Epithelial cell of proximal tubule (primary cell): ENCODE data around the gene GIMAP5. TPM values are rescaled to one million over a fixed set of nuclear protein-coding genes. Genes with fewer than 3 reads are reported as not detected.

Source experiments
- DNase-seq: peaks from one replicate; pipeline ENCODE4 v3.0.0-alpha.2; 2011; ENCODE audit warnings: low read depth
- H3K4me3 ChIP-seq: 2 replicates; pipeline ENCODE4 v1.5.1; 2011; ENCODE audit warnings: low read depth, mild to moderate bottlenecking, low read length
- total RNA-seq: library from RNA; depleted of rRNA; stranded (reverse); fragments of >200 nt; gene quantifications from 2 replicates; pipeline ENCODE4 v1.2.3, GENCODE V29; 2015
- TF ChIP-seq, protein P1 (sequence below): conservative IDR thresholded peaks from 2 replicates; pipeline ENCODE4 v1.5.1; 2012; ENCODE audit warnings: low read depth, mild to moderate bottlenecking, low read length

Gene GIMAP5
- total RNA-seq, 1 donor from 2014 or later = not detected

DNA sequence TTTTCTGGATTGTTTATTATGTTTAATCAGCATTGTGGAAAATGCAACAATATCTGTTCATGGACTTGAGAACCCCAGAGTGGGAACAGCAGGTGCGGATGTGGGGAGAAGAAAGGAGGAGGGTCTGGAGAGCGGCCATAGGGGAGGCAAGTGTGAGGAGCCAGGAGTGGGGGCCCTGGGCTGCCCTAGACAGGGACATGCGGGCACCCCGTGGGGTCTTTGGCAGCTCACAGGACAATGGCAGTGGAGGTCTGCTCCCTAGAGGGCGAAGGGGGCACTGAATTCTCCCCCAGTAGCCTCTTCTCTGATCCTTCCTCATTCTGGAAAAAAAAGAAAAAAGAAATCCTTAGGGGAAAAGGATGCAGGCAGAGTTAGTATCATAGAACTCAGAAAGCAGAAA, 54.1 kb downstream of the GIMAP5 start:
- no peak for DNase-seq
- H3K4me3 ChIP-seq = no peak overlapping the region
- TF ChIP-seq, protein P1, sequence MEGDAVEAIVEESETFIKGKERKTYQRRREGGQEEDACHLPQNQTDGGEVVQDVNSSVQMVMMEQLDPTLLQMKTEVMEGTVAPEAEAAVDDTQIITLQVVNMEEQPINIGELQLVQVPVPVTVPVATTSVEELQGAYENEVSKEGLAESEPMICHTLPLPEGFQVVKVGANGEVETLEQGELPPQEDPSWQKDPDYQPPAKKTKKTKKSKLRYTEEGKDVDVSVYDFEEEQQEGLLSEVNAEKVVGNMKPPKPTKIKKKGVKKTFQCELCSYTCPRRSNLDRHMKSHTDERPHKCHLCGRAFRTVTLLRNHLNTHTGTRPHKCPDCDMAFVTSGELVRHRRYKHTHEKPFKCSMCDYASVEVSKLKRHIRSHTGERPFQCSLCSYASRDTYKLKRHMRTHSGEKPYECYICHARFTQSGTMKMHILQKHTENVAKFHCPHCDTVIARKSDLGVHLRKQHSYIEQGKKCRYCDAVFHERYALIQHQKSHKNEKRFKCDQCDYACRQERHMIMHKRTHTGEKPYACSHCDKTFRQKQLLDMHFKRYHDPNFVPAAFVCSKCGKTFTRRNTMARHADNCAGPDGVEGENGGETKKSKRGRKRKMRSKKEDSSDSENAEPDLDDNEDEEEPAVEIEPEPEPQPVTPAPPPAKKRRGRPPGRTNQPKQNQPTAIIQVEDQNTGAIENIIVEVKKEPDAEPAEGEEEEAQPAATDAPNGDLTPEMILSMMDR = no peak

DNA sequence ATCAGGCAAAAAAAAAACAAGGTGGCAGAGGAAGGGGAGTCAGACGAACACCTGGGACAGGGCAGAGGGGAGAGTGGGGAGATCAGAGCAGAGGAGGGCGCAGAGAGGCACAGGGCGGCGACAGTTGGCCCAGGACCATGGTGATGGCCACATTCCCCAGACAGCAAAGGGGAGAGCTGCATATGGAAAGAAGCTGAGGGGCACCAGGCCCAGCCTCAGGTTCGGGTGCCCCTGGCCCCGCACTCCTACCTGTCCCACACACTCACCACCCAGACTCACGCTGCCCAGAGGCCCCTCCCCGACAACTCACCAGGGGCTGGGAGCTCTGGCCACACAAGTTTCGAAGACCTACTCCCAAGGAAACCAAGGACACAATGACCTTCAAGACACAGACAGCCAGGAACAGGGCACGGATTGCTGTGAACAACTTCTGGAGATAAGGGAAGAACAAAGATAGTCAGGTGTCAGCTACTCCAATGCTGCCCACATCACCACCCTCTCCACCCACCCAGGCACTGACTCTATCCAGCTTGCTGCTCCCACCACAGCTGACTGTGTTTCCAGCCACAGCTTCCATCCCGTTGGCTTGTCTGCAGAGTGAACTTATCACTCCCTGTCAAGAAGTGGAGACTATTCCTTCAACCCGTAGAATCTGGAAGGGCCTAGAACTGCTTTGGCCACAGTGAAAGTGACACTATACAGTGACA, 54.7 kb downstream of the GIMAP5 start:
- TF ChIP-seq, protein P1 = no peak
- no peak overlapping the region for H3K4me3 ChIP-seq
- DNase-seq = no peak

Other genes starting within 250 kb of the GIMAP5 start
- not detected in 2 replicates for gene GIMAP7, start 222.5 kb upstream of the GIMAP5 start, total RNA-seq
- not detected in 2 replicates for gene GIMAP4, start 170.0 kb upstream of the GIMAP5 start, total RNA-seq
- not detected in 2 replicates for gene GIMAP6, start 105.0 kb upstream of the GIMAP5 start, total RNA-seq
- 0.07 TPM in 1 of 2 replicates, not detected in the other for gene GIMAP2, start 51.7 kb upstream of the GIMAP5 start, total RNA-seq
- not detected in 2 replicates for gene GIMAP1, start 20.8 kb upstream of the GIMAP5 start, total RNA-seq
- gene TMEM176B, start 62.9 kb downstream of the GIMAP5 start, total RNA-seq = 1.7 TPM in 1 of 2 replicates, not detected in the other
- gene TMEM176A, start 63.4 kb downstream of the GIMAP5 start, total RNA-seq = 12.4 TPM in 1 of 2 replicates, not detected in the other
- gene AOC1, start 115.1 kb downstream of the GIMAP5 start, total RNA-seq = 2.8 TPM in 1 of 2 replicates, not detected in the other
- 1.9 TPM in 2 replicates for gene KCNH2, start 240.9 kb downstream of the GIMAP5 start, total RNA-seq